ENCODE data around the gene CRIP2. TPM values are rescaled to one million over a fixed set of nuclear protein-coding genes. Genes with fewer than 3 reads are reported as not detected.
A peak's percentile ranks its signal among the peaks of the same experiment; 100 is the strongest.

CRIP2 gene
- total RNA-seq, 3 donors from 2014 or later: 46.2 to 146 (median 92.1) TPM

DNA sequence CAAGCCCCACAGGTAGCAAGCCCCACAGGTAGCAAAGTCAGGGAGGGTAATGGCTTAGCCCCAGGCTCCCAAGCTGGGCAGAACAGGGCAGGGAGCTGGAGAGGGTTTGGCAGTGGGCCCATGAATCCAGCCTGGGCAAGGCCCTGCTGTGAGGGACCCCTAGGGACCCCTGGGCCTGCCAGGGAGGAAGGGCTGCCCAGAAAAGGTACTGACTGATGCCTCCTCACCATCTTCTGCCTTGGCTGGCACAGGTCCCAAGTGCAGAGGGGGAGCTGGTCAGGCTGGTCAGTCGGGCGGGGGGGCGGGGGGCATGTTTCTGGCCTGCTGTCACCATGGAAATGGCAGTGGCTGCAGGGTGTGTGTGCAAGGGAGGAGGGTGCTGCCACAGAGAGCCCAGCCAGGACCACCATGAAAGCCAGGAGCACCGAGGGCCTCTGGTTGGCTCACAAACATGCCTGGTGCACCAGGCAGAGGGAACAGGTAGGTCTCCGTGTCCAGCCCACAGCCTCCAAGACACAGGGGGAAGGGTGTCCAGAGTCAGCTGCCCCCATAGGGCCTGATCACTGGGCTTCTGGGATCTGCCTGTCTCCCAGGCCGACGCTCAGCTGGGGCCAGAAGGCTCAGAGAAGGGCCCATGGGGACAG, 1.5 kb upstream of the CRIP2 start:
- Histone ChIP-seq H3K9me3 (no peaks in the 10 kb centered on the region), H3K27ac (peak overlapping the region; percentile 96 to 99), H3K27me3 (no peaks in the 10 kb centered on the region), H3K36me3 (no peaks in the 10 kb centered on the region), H3K4me1 (peaks cover 36 to 49% of the 10 kb centered on the region in 2 donors), H3K4me3 (peak overlapping the region; percentile 65 to 97 (median 79))
- peak in 1 of 2 donors; percentile 54 for DNase-seq (ENCODE audit: low spot score in 2 of 2)
- intact Hi-C loops (cut with DNase I; ENCODE audit: low total_unique reads): no loop called here
- TF ChIP-seq, protein P1, sequence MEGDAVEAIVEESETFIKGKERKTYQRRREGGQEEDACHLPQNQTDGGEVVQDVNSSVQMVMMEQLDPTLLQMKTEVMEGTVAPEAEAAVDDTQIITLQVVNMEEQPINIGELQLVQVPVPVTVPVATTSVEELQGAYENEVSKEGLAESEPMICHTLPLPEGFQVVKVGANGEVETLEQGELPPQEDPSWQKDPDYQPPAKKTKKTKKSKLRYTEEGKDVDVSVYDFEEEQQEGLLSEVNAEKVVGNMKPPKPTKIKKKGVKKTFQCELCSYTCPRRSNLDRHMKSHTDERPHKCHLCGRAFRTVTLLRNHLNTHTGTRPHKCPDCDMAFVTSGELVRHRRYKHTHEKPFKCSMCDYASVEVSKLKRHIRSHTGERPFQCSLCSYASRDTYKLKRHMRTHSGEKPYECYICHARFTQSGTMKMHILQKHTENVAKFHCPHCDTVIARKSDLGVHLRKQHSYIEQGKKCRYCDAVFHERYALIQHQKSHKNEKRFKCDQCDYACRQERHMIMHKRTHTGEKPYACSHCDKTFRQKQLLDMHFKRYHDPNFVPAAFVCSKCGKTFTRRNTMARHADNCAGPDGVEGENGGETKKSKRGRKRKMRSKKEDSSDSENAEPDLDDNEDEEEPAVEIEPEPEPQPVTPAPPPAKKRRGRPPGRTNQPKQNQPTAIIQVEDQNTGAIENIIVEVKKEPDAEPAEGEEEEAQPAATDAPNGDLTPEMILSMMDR (IDR thresholded peaks at IDR 0.05): no peak
- TF ChIP-seq POLR2A (IDR thresholded peaks at IDR 0.05) (no peak), POLR2AphosphoS5 (IDR thresholded peaks at IDR 0.05) (no peak)

- H3K9me3 ChIP-seq: no peaks in the 10 kb centered on the region
- peak overlapping the region; percentile 65 to 97 (median 79) for H3K4me3 ChIP-seq
- TF ChIP-seq POLR2A (IDR thresholded peaks at IDR 0.05) (no peak), POLR2AphosphoS5 (IDR thresholded peaks at IDR 0.05) (no peak)
- TF ChIP-seq, protein P1 (IDR thresholded peaks at IDR 0.05): no peak
- DNase-seq (ENCODE audit: low spot score in 2 of 2): peak; percentile 88 to 94
- H3K4me1 ChIP-seq: peaks cover 32 to 44% of the 10 kb centered on the region in 2 donors
- H3K27ac ChIP-seq: peak overlapping the region; percentile 96 to 99
- intact Hi-C loops (cut with DNase I; ENCODE audit: low total_unique reads): no loop called here
- H3K36me3 ChIP-seq: no peaks in the 10 kb centered on the region
- no peaks in the 10 kb centered on the region for H3K27me3 ChIP-seq
These were observed 741 bp upstream of the CRIP2 start for GRCh38 chr14:105473677-105474482.

- Histone ChIP-seq H3K27me3 (no peaks in the 10 kb centered on the region), H3K9me3 (no peaks in the 10 kb centered on the region), H3K4me1 (peaks cover 30 to 32% of the 10 kb centered on the region in 2 donors), H3K36me3 (no peaks in the 10 kb centered on the region), H3K4me3 (peak overlapping the region; percentile 65 to 97 (median 79)), H3K27ac (peak overlapping the region; percentile 96 to 99)
- peak in 1 of 2 donors; percentile 63 for DNase-seq (ENCODE audit: low spot score in 2 of 2)
- intact Hi-C loops (cut with DNase I; ENCODE audit: low total_unique reads): no loop called here
- no peak for TF ChIP-seq POLR2A (IDR thresholded peaks at IDR 0.05)
- peak in 2 of 3 donors; percentile 6 to 33 for TF ChIP-seq POLR2AphosphoS5 (IDR thresholded peaks at IDR 0.05)
- TF ChIP-seq, protein P1 (IDR thresholded peaks at IDR 0.05): no peak
These were observed 862 bp downstream of the CRIP2 start for GRCh38 chr14:105475269-105476096.

DNA sequence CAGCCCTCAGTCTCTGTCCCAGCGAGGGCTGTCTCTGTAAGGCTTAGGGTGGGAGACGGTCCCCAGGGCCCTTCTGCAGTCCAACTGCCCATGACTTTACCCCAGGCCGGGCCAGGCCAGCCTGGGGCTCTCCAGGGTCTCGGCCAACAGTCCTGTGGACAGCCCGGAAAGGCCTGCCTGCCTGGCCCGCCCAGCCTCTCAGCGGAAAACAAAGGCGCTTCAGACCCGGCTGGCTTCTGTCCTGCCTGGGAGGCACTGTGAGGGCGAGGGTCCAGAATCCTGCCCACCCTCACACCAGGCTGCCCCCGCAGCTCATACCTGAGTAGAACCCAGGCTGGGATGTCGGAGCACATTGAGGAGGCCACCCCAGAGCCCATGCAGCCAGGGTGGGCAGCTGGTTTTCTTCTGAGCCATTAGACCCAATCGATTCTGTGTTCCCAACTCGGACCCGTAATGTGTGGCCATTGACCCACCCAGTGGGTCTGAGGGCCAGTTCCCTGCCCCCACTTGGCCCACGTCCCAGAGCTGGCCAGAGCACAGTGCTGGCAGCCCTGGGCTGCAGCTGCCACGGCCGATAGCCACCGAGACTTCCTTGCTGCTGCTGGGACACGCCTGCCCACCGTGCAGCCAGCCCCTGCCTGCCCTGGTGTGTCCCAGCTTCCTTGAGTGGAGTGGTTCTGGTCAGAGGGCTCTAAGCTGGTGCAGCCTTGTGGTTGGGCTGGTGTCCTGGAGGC, 1.6 kb downstream of the CRIP2 start:
- DNase-seq (ENCODE audit: low spot score in 2 of 2): no peak
- intact Hi-C loops (cut with DNase I; ENCODE audit: low total_unique reads): no loop called here
- Histone ChIP-seq H3K36me3 (no peaks in the 10 kb centered on the region), H3K27me3 (no peaks in the 10 kb centered on the region), H3K4me1 (peaks cover 32 to 36% of the 10 kb centered on the region in 2 donors), H3K4me3 (peak overlapping the region; percentile 65 to 97 (median 79)), H3K9me3 (no peaks in the 10 kb centered on the region), H3K27ac (peak overlapping the region; percentile 96 to 99)
- TF ChIP-seq, protein P1 (IDR thresholded peaks at IDR 0.05): no peak
- TF ChIP-seq POLR2AphosphoS5 (IDR thresholded peaks at IDR 0.05): peak in 2 of 3 donors; percentile 35 to 44
